HepG2 (cell line): ENCODE data around the gene BIN1. TPM values are rescaled to one million over a fixed set of nuclear protein-coding genes. Genes with fewer than 3 reads are reported as not detected.

Experiments
- ATRX ChIP-seq: sonication (generic); formaldehyde crosslinking; IDR thresholded peaks from 2 replicates; pipeline ENCODE4 v1.4.0; 2020; ENCODE audit warnings: missing genetic modification reagents, borderline replicate concordance
- BATF2 ChIP-seq: sonication (generic); formaldehyde crosslinking; IDR thresholded peaks from 2 replicates; pipeline ENCODE4 v1.8.0; 2022; ENCODE audit warnings: mild to moderate bottlenecking, missing genetic modification reagents, moderate library complexity
- CREM ChIP-seq, 2 experiments: sonication (generic) in 1 of 2; formaldehyde crosslinking in 1 of 2; IDR thresholded peaks; 2 replicates each; pipeline versions ENCODE4 v1.4.0 to v1.6.1; 2016 to 2020; ENCODE audit warnings: antibody characterized with exemption in 1 of 2, mild to moderate bottlenecking in 1 of 2, missing genetic modification reagents in 1 of 2
- HNRNPLL ChIP-seq: fragments of 200-400 bp; formaldehyde crosslinking; IDR thresholded peaks from 2 replicates; pipeline ENCODE4 v1.6.1; 2017; ENCODE audit warnings: mild to moderate bottlenecking, low read depth, low read length; ENCODE audit not compliant: poor library complexity, severe bottlenecking
- MZF1 ChIP-seq: sonication (generic); formaldehyde crosslinking; IDR thresholded peaks from 2 replicates; pipeline ENCODE4 v1.8.1; 2023; ENCODE audit warnings: mild to moderate bottlenecking, missing genetic modification reagents, borderline replicate concordance
- NONO ChIP-seq, 2 experiments: fragments of 450-650 bp in 1 of 2; sonication (generic) in 1 of 2; formaldehyde crosslinking in 1 of 2; IDR thresholded peaks in 1 of 2; conservative IDR thresholded peaks in 1 of 2; 2 replicates each; pipeline versions ENCODE4 v1.6.1 to v1.8.0; 2017 to 2022; ENCODE audit warnings: mild to moderate bottlenecking in 1 of 2, missing genetic modification reagents in 1 of 2, moderate library complexity in 1 of 2
- NRL ChIP-seq: sonication (generic); formaldehyde crosslinking; IDR thresholded peaks from 2 replicates; pipeline ENCODE4 v1.5.0; 2020; ENCODE audit warnings: missing genetic modification reagents, mild to moderate bottlenecking, moderate library complexity, borderline replicate concordance
- RAD21 ChIP-seq: fragments of 450-650 bp; formaldehyde crosslinking; IDR thresholded peaks from 2 replicates; pipeline ENCODE4 v1.5.0; 2020; ENCODE audit warnings: mild to moderate bottlenecking
- RBM39 ChIP-seq: fragments of 200-400 bp; formaldehyde crosslinking; IDR thresholded peaks from one replicate; pipeline ENCODE4 v1.6.1; 2018; ENCODE audit warnings: antibody characterized with exemption, mild to moderate bottlenecking, low read depth, low read length; ENCODE audit not compliant: poor library complexity, severe bottlenecking
- SAFB2 ChIP-seq: sonication (generic); formaldehyde crosslinking; IDR thresholded peaks from 2 replicates; pipeline ENCODE4 v1.5.1; 2020; ENCODE audit warnings: missing genetic modification reagents, low read depth, mild to moderate bottlenecking, borderline replicate concordance
- ZBTB20 ChIP-seq: sonication (generic); formaldehyde crosslinking; IDR thresholded peaks from 2 replicates; pipeline ENCODE4 v1.8.1; 2023; ENCODE audit warnings: missing genetic modification reagents, low read depth, mild to moderate bottlenecking, borderline replicate concordance
- ZKSCAN5 ChIP-seq: sonication (generic); formaldehyde crosslinking; IDR thresholded peaks from 2 replicates; pipeline ENCODE4 v1.5.1; 2020; ENCODE audit warnings: mild to moderate bottlenecking, missing genetic modification reagents
- ZNF253 ChIP-seq: sonication (generic); formaldehyde crosslinking; IDR thresholded peaks from 2 replicates; pipeline ENCODE4 v1.8.0; 2022; ENCODE audit warnings: mild to moderate bottlenecking, missing genetic modification reagents, borderline replicate concordance
- ZNF670 ChIP-seq: sonication (generic); formaldehyde crosslinking; IDR thresholded peaks from 2 replicates; pipeline ENCODE4 v1.8.0; 2022; ENCODE audit warnings: mild to moderate bottlenecking, missing genetic modification reagents, borderline replicate concordance
- ZNF687 ChIP-seq: sonication (generic); formaldehyde crosslinking; IDR thresholded peaks from 2 replicates; pipeline ENCODE4 v1.5.1; 2020; ENCODE audit warnings: mild to moderate bottlenecking, missing genetic modification reagents, moderate library complexity
- polyA plus RNA-seq, 8 experiments: library from polyadenylated mRNA; depleted of rRNA in 3 of 8; stranded (reverse) in 7 of 8; unstranded in 1 of 8; fragments of >200 nt; fragmentation: Illumina TruSeq in 4 of 8; extraction: Trizol in 4 of 8; gene quantifications; 2 replicates each; pipeline versions ENCODE4 v1.2.1 to v1.2.3, GENCODE V29; 2011 to 2016; ENCODE audit warnings: low read depth in 4 of 8, missing spikeins in 1 of 8, mixed read lengths in 1 of 8; ENCODE audit not compliant: insufficient read depth in 1 of 8
- total RNA-seq, 5 experiments: library from RNA; depleted of rRNA; stranded (reverse); fragments of >200 nt; fragmentation: Illumina TruSeq; extraction: Trizol; gene quantifications; 2 replicates each; pipeline ENCODE4 v1.2.3, GENCODE V29; 2016; ENCODE audit warnings: low read depth in 1 of 5
- TF ChIP-seq, protein P1 (sequence below): sonication (generic); formaldehyde crosslinking; IDR thresholded peaks from 2 replicates; pipeline ENCODE4 v1.4.0; 2020; ENCODE audit warnings: missing genetic modification reagents

BIN1 gene
- total and polyA plus RNA-seq, 2 of the 13 experiments (the other 11 are each of a cell fraction or from before 2014, with no cell fraction given), result 0.93 to 1.2 TPM

- TF ChIP-seq, protein P1, sequence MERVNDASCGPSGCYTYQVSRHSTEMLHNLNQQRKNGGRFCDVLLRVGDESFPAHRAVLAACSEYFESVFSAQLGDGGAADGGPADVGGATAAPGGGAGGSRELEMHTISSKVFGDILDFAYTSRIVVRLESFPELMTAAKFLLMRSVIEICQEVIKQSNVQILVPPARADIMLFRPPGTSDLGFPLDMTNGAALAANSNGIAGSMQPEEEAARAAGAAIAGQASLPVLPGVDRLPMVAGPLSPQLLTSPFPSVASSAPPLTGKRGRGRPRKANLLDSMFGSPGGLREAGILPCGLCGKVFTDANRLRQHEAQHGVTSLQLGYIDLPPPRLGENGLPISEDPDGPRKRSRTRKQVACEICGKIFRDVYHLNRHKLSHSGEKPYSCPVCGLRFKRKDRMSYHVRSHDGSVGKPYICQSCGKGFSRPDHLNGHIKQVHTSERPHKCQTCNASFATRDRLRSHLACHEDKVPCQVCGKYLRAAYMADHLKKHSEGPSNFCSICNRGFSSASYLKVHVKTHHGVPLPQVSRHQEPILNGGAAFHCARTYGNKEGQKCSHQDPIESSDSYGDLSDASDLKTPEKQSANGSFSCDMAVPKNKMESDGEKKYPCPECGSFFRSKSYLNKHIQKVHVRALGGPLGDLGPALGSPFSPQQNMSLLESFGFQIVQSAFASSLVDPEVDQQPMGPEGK (CRISPR knock-in tag), result peak; percentile 57; the same call in 1 of the 2 replicates
- TF ChIP-seq MZF1 (CRISPR knock-in tag) (0 out of 2 replicates have a peak, but pooled peaks have one; percentile 31), NRL (CRISPR knock-in tag) (peak; percentile 5; the same call in 1 of the 2 replicates), BATF2 (CRISPR knock-in tag) (no peak), ATRX (CRISPR knock-in tag) (no peak), ZNF253 (CRISPR knock-in tag) (peak; percentile 90; the same call in 1 of the 2 replicates), HNRNPLL (peak; percentile 26), RAD21 (peak; percentile 96), SAFB2 (CRISPR knock-in tag) (peak; percentile 44; the same call in 1 of the 2 replicates), ZNF687 (CRISPR knock-in tag) (peak; percentile 60), ZBTB20 (CRISPR knock-in tag) (peak; percentile 53; the same call in 1 of the 2 replicates), CREM (IDR thresholded peaks at IDR 0.05) (no peak), CREM (CRISPR knock-in tag; IDR thresholded peaks at IDR 0.05) (no peak), RBM39 (peak; percentile 61), ZKSCAN5 (CRISPR knock-in tag) (0 out of 2 replicates have a peak, but pooled peaks have one; percentile 17), NONO (IDR thresholded peaks at IDR 0.05) (no peak), NONO (CRISPR knock-in tag; conservative IDR thresholded peaks at IDR 0.05) (0 out of 2 replicates have a peak, but pooled peaks have one; percentile 40), ZNF670 (no peak)
Observed at GRCh38 chr2:127049927-127050802, 56.8 kb downstream of the BIN1 start (continued).
